ENCODE results near the gene C11orf91.

The C11orf91 gene

DNA sequence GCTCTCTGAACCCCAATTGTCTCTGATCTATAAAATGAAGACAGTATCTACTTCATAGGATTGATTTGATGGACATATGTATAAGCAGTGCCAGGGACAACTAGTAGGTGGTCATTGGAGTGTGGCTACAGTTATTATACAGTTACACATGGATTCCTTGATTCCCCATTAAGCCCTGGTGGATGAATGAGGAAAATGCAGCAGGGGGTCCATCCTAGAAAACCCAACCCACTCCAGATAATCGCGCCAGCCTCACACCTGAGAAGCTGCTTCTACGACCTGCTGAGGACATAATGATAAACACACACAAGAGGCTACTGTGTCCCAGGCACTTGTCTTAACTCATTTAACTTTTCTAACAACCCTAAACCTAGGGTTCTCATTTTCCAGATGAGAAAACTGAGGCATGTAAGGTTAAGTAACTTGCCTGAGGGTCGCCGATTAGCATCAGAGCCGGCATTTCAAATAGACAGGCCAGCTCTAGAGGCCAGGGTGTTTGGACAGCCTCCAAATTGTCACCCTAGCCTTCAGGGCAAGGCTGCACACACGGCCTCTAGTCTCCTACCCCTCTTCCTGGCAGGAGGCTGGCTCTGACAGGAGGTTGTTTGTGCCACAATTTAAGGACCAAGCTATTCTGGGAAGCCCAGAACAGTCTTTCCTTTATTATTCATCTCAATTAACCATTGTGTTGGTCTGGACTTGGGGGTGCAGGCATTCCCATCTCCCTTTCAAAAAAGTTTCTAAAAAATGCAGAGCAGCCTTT lies 3.8 kb upstream of the C11orf91 start:
- WGBS, result 78% methylated on average over 7 of the region's 7 CpGs
- no peak overlapping the region for H3K4me3 ChIP-seq (ENCODE audit: low read length)
- peaks cover 11% of the 10 kb centered on the region for H3K36me3 ChIP-seq (ENCODE audit: insufficient read depth, low read length)
- H3K27me3 ChIP-seq (ENCODE audit: insufficient read depth, low read length), result peaks cover 7% of the 10 kb centered on the region
- H3K9me3 ChIP-seq (ENCODE audit: insufficient read depth, low read depth, low read length), result no peaks in the 10 kb centered on the region
- no peak overlapping the region for H3K27ac ChIP-seq (ENCODE audit: low read depth, low read length)
- no peak overlapping the region for H3K9ac ChIP-seq (ENCODE audit: low read depth, low read length)
- peaks cover 13% of the 10 kb centered on the region; the same call in 1 of the 2 replicates for H3K4me1 ChIP-seq (ENCODE audit: insufficient read depth, low read length)

- Histone ChIP-seq H3K36me3 (ENCODE audit: insufficient read depth, low read length) (peaks cover 4% of the 10 kb centered on the region), H3K4me1 (ENCODE audit: insufficient read depth, low read length) (peaks cover 13% of the 10 kb centered on the region; the same call in 1 of the 2 replicates), H3K4me3 (ENCODE audit: low read length) (no peak overlapping the region), H3K9me3 (ENCODE audit: insufficient read depth, low read depth, low read length) (no peaks in the 10 kb centered on the region), H3K9ac (ENCODE audit: low read depth, low read length) (no peak overlapping the region), H3K27me3 (ENCODE audit: insufficient read depth, low read length) (peaks cover 12% of the 10 kb centered on the region), H3K27ac (ENCODE audit: low read depth, low read length) (no peak overlapping the region)
- 90% methylated on average over 4 of the region's 4 CpGs for WGBS
Observed at GRCh38 chr11:33703788-33704187, 3.2 kb upstream of the C11orf91 start.

- no peaks in the 10 kb centered on the region; the same call in 1 of the 2 replicates for H3K36me3 ChIP-seq (ENCODE audit: insufficient read depth, low read length)
- no peaks in the 10 kb centered on the region for H3K9me3 ChIP-seq (ENCODE audit: insufficient read depth, low read depth, low read length)
- no peak overlapping the region for H3K9ac ChIP-seq (ENCODE audit: low read depth, low read length)
- no peak overlapping the region for H3K27ac ChIP-seq (ENCODE audit: low read depth, low read length)
- WGBS, result 92% methylated on average over 4 of the region's 5 CpGs
- peaks cover 13% of the 10 kb centered on the region; the same call in 1 of the 2 replicates for H3K4me1 ChIP-seq (ENCODE audit: insufficient read depth, low read length)
- H3K27me3 ChIP-seq (ENCODE audit: insufficient read depth, low read length), result peaks cover 12% of the 10 kb centered on the region
- H3K4me3 ChIP-seq (ENCODE audit: low read length), result no peak overlapping the region
Observed at GRCh38 chr11:33703234-33703633, 2.6 kb upstream of the C11orf91 start.

GRCh38 chr11:33701302-33702230 lies 940 bp upstream of the C11orf91 start:
- Histone ChIP-seq H3K4me1 (ENCODE audit: insufficient read depth, low read length) (peaks cover 13% of the 10 kb centered on the region; the same call in 1 of the 2 replicates), H3K27me3 (ENCODE audit: insufficient read depth, low read length) (peaks cover 12% of the 10 kb centered on the region), H3K36me3 (ENCODE audit: insufficient read depth, low read length) (no peaks in the 10 kb centered on the region), H3K9me3 (ENCODE audit: insufficient read depth, low read depth, low read length) (no peaks in the 10 kb centered on the region), H3K4me3 (ENCODE audit: low read length) (peak overlapping the region; percentile 86), H3K9ac (ENCODE audit: low read depth, low read length) (peak overlapping the region; percentile 38; the same call in 1 of the 2 replicates), H3K27ac (ENCODE audit: low read depth, low read length) (no peak overlapping the region)
- 78% methylated on average over 7 of the region's 7 CpGs for WGBS

DNA sequence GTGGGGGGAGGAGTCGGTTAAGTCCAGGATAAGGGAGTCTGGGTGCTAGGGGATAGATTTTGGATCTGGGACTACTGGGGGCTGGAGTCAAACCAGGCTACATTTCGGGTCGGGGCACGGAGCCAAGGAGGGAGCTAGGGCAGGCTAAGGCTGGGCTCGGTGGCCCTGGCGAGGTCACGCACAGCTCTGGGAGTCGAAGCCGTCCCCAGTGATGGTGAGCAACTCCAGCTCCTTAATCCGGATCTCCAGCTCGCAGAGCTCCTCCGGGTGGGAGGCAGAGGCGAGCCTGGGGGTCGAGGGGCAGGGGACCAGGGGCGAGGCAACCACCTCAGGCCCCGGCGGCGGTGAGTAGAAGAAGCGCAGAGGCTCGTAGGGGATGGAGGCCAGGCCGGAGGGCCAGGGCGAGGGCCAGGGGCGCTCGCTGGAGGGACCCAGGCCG lies 544 bp downstream of the C11orf91 start:
- H3K4me1 ChIP-seq (ENCODE audit: insufficient read depth, low read length), result peaks cover 19% of the 10 kb centered on the region; the same call in 1 of the 2 replicates
- H3K27ac ChIP-seq (ENCODE audit: low read depth, low read length), result no peak overlapping the region
- 29% methylated on average over 25 of the region's 25 CpGs for WGBS

GRCh38 chr11:33699515-33700062 lies 1.0 kb downstream of the C11orf91 start:
- Histone ChIP-seq H3K27ac (ENCODE audit: low read depth, low read length) (no peak overlapping the region), H3K36me3 (ENCODE audit: insufficient read depth, low read length) (no peaks in the 10 kb centered on the region), H3K9me3 (ENCODE audit: insufficient read depth, low read depth, low read length) (no peaks in the 10 kb centered on the region), H3K27me3 (ENCODE audit: insufficient read depth, low read length) (peaks cover 12% of the 10 kb centered on the region), H3K4me3 (ENCODE audit: low read length) (no peak overlapping the region), H3K4me1 (ENCODE audit: insufficient read depth, low read length) (peaks cover 18% of the 10 kb centered on the region; the same call in 1 of the 2 replicates), H3K9ac (ENCODE audit: low read depth, low read length) (no peak overlapping the region)
- 75% methylated on average over 12 of the region's 12 CpGs for WGBS

More for the DNA sequence above, 544 bp downstream of the C11orf91 start:
- peaks cover 12% of the 10 kb centered on the region for H3K27me3 ChIP-seq (ENCODE audit: insufficient read depth, low read length)
- no peaks in the 10 kb centered on the region for H3K36me3 ChIP-seq (ENCODE audit: insufficient read depth, low read length)
- peak overlapping the region; percentile 86 for H3K4me3 ChIP-seq (ENCODE audit: low read length)
- no peak overlapping the region for H3K9ac ChIP-seq (ENCODE audit: low read depth, low read length)
- H3K9me3 ChIP-seq (ENCODE audit: insufficient read depth, low read depth, low read length), result no peaks in the 10 kb centered on the region

- 92% methylated on average over 3 of the region's 5 CpGs for WGBS
- Histone ChIP-seq H3K4me3 (ENCODE audit: low read length) (no peak overlapping the region), H3K4me1 (ENCODE audit: insufficient read depth, low read length) (peaks cover 16% of the 10 kb centered on the region; the same call in 1 of the 2 replicates), H3K9ac (ENCODE audit: low read depth, low read length) (no peak overlapping the region), H3K9me3 (ENCODE audit: insufficient read depth, low read depth, low read length) (no peaks in the 10 kb centered on the region), H3K36me3 (ENCODE audit: insufficient read depth, low read length) (no peaks in the 10 kb centered on the region), H3K27ac (ENCODE audit: low read depth, low read length) (no peak overlapping the region), H3K27me3 (ENCODE audit: insufficient read depth, low read length) (peaks cover 12% of the 10 kb centered on the region)
Observed at GRCh38 chr11:33698921-33699320, 1.7 kb downstream of the C11orf91 start.

DNA sequence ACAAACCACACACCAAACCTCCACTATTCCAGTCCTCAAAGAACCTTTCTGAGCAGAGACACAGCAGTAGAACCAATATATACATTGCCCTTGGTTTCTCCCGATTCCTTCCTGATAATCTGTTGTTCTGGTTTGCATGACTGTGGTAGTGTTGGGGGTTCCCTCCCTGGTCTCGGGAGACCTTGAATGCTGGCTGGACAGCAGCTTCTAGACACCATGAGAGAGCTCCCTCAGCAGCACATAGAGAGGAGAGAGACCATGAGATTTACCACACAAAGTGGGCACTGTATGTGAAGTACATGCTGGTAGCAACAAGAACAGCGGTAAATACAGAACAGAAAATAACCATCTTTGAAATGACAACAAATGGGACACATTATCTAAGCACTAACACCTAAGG lies 2.6 kb downstream of the C11orf91 start:
- 79% methylated on average over 3 of the region's 3 CpGs for WGBS
- H3K27ac ChIP-seq (ENCODE audit: low read depth, low read length), result no peak overlapping the region
- no peak overlapping the region for H3K4me3 ChIP-seq (ENCODE audit: low read length)
- no peaks in the 10 kb centered on the region for H3K36me3 ChIP-seq (ENCODE audit: insufficient read depth, low read length)
- H3K9me3 ChIP-seq (ENCODE audit: insufficient read depth, low read depth, low read length), result no peaks in the 10 kb centered on the region
- peaks cover 12% of the 10 kb centered on the region for H3K27me3 ChIP-seq (ENCODE audit: insufficient read depth, low read length)
- no peak overlapping the region for H3K9ac ChIP-seq (ENCODE audit: low read depth, low read length)
- H3K4me1 ChIP-seq (ENCODE audit: insufficient read depth, low read length), result peaks cover 19% of the 10 kb centered on the region; the same call in 1 of the 2 replicates

DNA sequence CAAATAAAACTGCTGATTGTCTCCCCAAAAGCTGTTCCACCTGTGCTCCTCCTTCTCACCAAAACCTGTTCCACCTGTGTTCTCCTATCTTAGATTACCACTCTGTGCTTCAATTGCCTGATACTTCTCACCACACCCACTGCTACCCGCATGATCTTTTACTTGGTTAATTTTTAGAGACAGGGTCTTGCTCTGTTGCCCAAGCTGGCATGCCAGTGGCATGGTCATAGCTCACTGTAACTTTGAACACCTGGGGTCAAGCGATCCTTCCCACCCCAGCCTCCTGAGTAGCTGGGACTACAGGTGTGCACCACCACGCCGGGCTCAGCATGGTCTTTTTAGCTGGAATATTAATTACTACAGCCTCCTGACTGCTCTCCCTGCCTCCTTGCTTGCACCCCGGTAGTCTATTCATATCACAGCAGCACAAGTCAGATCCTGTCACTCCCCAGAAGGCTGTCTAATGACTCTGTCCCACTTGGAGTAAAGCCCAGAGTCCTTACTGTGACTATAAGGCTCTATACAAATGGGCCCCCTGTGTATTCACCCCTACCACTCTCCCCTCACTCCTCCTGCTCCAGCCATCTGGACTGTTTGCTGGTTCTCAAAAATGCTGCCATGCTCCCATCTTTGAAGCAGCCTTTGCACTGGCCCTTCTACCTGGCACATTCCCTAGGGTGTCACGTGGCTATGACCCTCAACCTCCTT lies 3.5 kb downstream of the C11orf91 start:
- Histone ChIP-seq H3K27ac (ENCODE audit: low read depth, low read length) (no peak overlapping the region), H3K4me1 (ENCODE audit: insufficient read depth, low read length) (peaks cover 28% of the 10 kb centered on the region)
- 93% methylated on average over 6 of the region's 6 CpGs for WGBS

DNA sequence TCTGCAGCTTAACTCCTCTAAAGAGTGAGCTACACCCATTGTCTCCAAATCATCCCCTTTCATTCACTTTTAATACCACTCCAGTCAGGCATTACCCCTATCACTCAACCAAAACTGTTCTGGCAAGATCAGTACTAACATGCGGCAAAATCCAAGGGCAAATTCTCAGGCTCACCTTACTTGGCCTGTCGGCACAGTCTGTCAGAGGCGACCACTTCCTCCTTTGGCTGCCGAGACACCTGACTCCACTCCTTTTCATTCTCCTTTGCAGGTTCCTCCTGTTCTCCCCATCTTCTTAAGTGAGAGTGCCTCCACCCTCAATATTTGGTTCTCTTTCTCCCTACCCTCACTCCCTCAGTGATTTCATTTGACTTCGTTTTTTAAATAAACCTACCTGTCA lies 4.2 kb downstream of the C11orf91 start:
- WGBS, result 92% methylated on average over 5 of the region's 5 CpGs
- H3K9me3 ChIP-seq (ENCODE audit: insufficient read depth, low read depth, low read length), result no peaks in the 10 kb centered on the region
- no peaks in the 10 kb centered on the region for H3K36me3 ChIP-seq (ENCODE audit: insufficient read depth, low read length)
- no peak overlapping the region for H3K27ac ChIP-seq (ENCODE audit: low read depth, low read length)
- H3K27me3 ChIP-seq (ENCODE audit: insufficient read depth, low read length), result peaks cover 12% of the 10 kb centered on the region
- H3K9ac ChIP-seq (ENCODE audit: low read depth, low read length), result no peak overlapping the region
- no peak overlapping the region for H3K4me3 ChIP-seq (ENCODE audit: low read length)
- peaks cover 33% of the 10 kb centered on the region for H3K4me1 ChIP-seq (ENCODE audit: insufficient read depth, low read length)

More for the DNA sequence above, 3.5 kb downstream of the C11orf91 start:
- peaks cover 12% of the 10 kb centered on the region for H3K27me3 ChIP-seq (ENCODE audit: insufficient read depth, low read length)
- no peak overlapping the region for H3K9ac ChIP-seq (ENCODE audit: low read depth, low read length)
- no peaks in the 10 kb centered on the region for H3K36me3 ChIP-seq (ENCODE audit: insufficient read depth, low read length)
- no peaks in the 10 kb centered on the region for H3K9me3 ChIP-seq (ENCODE audit: insufficient read depth, low read depth, low read length)
- no peak overlapping the region for H3K4me3 ChIP-seq (ENCODE audit: low read length)
